D721Med (cell line): ENCODE measurements around the gene UBAC2.
"Not testable (repeated sequence)": the region's sequence is repeated elsewhere in the genome, so short reads cannot be mapped to it uniquely, and the experiment has no call there.

Experiments
- DNase-seq: peaks from one replicate; pipeline ENCODE4 v3.0.0; 2011; ENCODE audit warnings: low spot score; ENCODE audit not compliant: insufficient read length
- FAIRE-seq: peaks from 2 replicates; lab custom pipeline; 2011; peaks lifted over from hg19 to GRCh38; lab: Jason Lieb, UNC
- TF ChIP-seq, protein P1 (sequence below): IDR thresholded peaks from 2 replicates; pipeline ENCODE4 v1.5.1; 2012; ENCODE audit warnings: mild to moderate bottlenecking, control low read depth; ENCODE audit not compliant: insufficient read depth; ENCODE audit errors: missing control alignments

Gene UBAC2

DNA sequence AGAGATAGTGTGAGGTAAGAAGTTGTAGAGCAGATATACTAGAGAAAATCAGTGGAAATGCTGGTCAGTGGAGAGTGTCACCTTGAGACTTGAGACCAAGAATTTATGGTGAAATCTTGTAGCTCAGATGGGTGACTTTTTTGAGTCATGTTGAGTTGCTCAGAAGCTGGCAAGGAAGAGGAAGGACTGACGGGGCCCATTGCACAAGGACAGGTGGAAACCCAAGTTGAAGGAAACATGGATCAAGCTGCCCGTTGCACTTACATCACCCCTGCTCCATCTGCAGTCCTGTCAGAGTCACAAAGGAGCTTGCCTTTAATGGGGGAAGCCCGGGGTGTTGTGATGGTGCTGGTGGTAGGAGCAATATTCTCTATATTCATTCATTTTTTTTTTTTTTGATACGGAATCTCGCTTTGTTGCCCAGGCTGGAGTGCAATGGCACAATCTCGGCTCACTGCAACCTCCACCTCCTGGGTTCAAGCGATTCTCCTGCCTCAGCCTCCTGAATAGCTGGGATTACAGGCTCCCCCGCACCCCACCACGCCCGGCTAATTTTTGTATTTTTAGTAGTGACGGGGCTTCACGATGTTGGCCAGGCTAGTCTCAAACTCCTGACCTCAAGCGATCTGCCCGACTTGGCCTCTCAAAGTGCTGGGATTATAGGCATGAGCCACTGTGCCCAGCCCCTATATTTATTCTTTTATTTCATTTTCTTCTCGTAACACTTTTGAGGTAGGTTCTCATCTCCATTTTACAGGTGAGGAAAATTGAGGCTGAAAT, 27.4 kb downstream of the UBAC2 start:
- TF ChIP-seq, protein P1, sequence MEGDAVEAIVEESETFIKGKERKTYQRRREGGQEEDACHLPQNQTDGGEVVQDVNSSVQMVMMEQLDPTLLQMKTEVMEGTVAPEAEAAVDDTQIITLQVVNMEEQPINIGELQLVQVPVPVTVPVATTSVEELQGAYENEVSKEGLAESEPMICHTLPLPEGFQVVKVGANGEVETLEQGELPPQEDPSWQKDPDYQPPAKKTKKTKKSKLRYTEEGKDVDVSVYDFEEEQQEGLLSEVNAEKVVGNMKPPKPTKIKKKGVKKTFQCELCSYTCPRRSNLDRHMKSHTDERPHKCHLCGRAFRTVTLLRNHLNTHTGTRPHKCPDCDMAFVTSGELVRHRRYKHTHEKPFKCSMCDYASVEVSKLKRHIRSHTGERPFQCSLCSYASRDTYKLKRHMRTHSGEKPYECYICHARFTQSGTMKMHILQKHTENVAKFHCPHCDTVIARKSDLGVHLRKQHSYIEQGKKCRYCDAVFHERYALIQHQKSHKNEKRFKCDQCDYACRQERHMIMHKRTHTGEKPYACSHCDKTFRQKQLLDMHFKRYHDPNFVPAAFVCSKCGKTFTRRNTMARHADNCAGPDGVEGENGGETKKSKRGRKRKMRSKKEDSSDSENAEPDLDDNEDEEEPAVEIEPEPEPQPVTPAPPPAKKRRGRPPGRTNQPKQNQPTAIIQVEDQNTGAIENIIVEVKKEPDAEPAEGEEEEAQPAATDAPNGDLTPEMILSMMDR, result no peak
- FAIRE-seq (no peak), DNase-seq (no peak)

DNA sequence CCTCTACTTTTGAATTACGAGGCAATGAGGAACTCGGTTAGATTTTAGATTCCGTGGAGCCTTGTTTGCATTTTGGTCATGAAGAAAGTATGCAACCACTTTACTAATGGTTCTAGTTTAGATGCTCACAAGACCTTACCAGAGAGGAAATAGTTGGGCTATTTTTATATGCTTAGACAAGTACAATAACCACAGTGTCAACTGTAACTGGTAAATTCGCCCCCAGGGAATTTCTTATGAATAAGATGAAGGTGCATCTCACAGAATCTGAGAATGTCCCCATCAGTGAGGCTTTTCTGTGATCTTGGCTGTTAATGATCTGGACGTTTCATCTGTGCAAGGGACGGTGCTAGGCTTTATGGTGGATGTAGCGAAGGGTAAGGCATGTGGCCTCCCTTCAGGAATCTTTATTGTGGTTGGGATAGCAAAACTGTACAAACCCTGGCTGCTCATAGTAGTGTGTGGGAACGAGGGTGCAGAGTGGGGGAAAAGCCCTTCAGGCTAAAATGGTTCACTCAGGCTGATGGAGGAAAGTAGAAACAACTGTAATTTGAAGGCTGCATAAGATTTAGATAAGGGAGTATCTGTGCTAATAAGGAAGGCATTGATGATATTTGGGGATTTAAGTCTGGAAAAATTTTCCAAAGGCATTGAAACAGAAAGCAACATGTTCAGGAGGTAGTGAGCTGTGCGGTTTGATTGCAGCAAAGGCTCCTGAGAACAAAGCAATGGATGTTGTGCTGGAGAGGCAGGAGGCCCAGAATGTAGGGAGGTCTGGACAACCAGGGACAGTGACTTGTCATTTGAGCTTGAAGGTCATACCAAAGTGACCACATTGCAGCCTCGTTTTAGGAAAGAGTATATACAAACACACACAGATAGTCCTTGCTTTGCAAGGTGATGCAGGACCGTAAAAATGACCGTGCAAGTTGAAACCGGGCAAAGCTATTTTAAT, 28.4 kb downstream of the UBAC2 start:
- DNase-seq (no peak), FAIRE-seq (no peak)
- TF ChIP-seq, protein P1, result no peak

DNA sequence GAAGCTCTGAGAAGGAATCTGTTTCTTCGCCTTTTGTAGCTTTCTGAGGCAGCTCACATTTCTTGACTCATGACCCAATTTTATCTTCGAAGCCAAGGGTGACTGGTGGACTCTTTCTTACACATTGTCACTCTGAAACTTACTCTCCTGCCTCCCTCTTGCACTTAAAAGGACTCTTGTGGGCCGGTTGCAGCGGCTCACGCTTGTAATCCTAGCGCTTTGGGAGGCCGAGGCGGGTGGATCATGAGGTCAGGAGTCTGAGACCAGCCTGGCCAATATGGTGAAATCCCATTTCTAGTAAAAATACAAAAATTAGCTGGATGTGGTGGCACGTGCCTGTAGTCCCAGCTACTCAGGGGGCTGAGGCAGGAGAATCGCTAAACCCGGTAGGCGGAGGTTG, 29.9 kb downstream of the UBAC2 start:
- FAIRE-seq, DNase-seq: not testable (repeated sequence)

DNA sequence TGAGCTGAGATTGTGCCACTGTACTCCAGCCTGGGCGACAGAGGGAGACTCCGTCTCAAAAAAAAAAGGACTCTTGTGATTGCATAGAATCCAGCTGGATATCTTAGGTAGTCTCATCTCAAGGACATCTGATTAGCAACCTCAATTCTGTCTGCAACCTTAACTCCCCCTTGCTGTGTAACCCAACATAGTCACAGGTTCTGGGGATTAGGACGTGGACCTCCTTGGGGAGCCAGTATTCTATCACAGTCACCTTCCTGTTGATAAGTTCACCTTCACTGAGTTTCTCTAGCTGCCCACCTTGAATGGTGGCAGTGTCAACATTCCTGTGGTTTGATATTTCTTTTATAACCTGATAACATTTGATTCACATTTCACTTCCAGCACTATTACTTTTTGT, 30.3 kb downstream of the UBAC2 start:
- TF ChIP-seq, protein P1, result no peak
- DNase-seq (no peak), FAIRE-seq (no peak)

DNA sequence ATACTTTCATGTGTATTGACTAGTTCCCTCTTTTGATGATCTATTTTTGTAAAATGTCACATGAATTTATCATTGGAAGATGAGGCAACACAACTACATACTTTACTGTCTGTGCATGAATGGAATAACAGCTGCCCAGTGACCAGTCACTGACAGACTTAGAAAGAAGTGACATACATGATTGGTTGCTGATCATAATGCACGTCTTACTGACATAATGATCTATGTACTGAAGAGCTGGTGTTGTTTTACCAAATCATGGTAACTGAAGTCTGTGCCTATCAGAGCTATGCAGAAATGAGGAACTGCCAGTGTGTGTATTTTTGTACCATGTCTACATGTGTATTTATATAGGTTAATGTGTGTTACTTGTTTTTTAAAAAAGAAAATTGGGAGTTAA, 31.1 kb downstream of the UBAC2 start:
- FAIRE-seq (no peak), DNase-seq (no peak)
- TF ChIP-seq, protein P1, result no peak

DNA sequence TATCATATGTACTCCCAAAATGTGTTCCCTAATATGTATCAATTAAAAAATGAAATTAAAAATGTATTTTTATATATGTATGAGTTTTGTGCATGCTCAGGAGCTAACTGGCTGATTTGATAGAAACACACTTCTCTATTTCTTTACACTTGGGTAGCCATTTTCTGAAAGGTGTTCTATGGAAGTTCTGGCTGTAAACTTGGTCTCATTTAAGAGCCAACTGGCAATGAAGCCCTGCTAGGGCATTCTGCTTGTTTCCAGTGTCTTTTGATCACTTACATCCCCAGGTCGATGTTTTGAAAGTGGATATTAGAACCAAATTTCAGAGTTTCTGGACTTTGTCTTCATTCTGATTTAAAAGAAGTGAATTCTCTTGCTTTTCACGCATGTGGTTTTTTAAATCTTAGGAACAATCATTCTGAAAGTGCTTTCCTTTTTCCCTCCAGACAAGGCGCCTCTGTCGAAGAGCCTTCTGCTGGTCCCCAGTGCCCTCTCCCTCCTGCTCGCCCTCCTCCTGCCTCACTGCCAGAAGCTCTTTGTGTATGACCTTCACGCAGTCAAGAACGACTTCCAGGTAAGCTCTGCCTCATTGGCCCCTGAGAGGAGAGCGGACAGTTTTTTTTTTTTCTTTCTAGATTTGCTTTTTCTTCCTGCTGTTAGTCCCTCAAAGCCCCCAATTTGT, 37.5 kb downstream of the UBAC2 start:
- no peak for DNase-seq
- FAIRE-seq, result no peak
- TF ChIP-seq, protein P1, result no peak

DNA sequence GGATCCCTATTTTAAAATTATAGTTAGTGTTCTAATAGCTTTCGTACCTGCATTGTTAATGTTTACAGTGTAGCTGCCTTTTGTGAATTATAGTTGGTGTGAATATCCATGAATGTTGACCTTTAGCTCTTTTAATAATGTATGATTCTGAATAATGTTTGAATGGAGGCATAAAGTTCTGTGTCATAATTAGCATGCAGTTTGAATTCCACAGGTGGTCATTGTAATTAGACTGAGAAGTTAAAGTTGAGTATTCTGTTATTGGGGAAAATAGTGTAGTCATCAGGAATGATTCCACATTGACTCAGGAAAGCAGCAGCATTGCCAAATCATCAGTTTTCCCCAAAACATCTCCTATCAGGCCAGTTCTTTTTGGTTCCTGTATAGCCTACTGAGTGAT, 45.4 kb downstream of the UBAC2 start:
- TF ChIP-seq, protein P1, result no peak
- no peak for FAIRE-seq
- DNase-seq, result no peak

DNA sequence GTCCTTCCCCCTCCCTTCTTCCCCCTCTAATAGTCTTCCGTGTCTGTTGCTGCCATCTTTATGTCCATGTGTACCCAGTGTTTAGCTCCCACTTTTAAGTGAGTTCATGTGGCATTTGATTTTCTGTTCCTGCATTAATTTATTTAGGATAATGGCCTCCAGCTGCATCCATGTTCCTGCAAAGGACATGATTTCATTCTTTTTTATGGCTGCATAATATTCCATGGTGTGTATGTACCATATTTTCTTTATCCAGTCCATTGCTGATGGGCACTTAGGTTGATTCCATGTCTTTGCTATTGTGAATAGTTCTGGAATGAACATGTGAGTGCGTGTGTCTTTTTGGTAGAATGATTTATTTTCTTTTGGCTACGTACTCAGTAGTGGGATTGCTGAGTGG, 48.5 kb downstream of the UBAC2 start:
- not testable (repeated sequence) for DNase-seq, FAIRE-seq

DNA sequence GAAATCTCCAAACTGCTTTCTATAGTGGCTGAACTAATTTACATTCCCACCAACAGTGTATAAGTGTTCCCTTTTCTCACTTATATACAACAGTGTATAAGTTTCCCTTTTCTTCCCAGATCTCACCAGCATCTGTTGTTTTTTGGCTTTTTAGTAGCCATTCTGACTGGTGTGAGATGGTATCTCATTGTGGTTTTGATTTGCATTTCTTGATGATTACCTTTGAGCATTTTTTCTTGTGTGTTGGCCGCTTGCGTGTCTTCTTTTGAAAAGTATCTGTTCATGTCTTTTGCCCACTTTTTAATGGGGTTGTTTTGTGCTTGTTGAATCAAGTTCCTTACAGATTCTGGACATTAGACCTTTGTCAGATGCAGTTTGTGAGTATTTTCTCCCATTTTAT, 49.0 kb downstream of the UBAC2 start:
- FAIRE-seq, DNase-seq: not testable (repeated sequence)
